Ovary (tissue), 9 donors: Measurements from ENCODE around the gene DDHD1. TPM values are rescaled to one million over a fixed set of nuclear protein-coding genes. Genes with fewer than 3 reads are reported as not detected.
A peak's percentile ranks its signal among the peaks of the same experiment; 100 is the strongest.

ENCODE experiments used
- DNase-seq, 5 donors: peaks; one replicate each; pipeline ENCODE4 v3.0.0-alpha.2; 2019 to 2020
- H3K27ac ChIP-seq, 2 donors: fragments of 200-600 bp; one replicate each; pipeline versions ENCODE4 v1.5.1 to v1.8.0; 2019 to 2022
- H3K27me3 ChIP-seq: fragments of 200-600 bp; one replicate; pipeline ENCODE4 v1.8.0; 2022
- H3K36me3 ChIP-seq: fragments of 200-600 bp; sonication (generic); one replicate; pipeline ENCODE4 v1.5.1; 2019
- H3K4me1 ChIP-seq: one replicate; pipeline ENCODE4 v1.8.1; 2013; ENCODE audit warnings: mild to moderate bottlenecking, moderate library complexity; ENCODE audit not compliant: insufficient read depth
- H3K4me3 ChIP-seq: fragments of 200-600 bp; sonication (generic); one replicate; pipeline ENCODE4 v1.5.1; 2017
- H3K9me3 ChIP-seq, 2 donors: fragments of 200-600 bp in 1 of 2; sonication (generic) in 1 of 2; one replicate each; pipeline versions ENCODE4 v1.5.1 to v1.8.1; 2013 to 2019; ENCODE audit warnings: mild to moderate bottlenecking in 1 of 2, moderate library complexity in 1 of 2
- CTCF ChIP-seq, 3 donors: fragments of 450-650 bp in 2 of 3; fragments of 200-600 bp in 1 of 3; IDR thresholded peaks; one replicate each; pipeline versions ENCODE4 v1.5.1 to v1.8.0; 2016 to 2022; ENCODE audit warnings: antibody characterized with exemption in 3 of 3, mild to moderate bottlenecking in 1 of 3
- EP300 ChIP-seq: sonication (generic); formaldehyde crosslinking; IDR thresholded peaks from one replicate; pipeline ENCODE4 v1.6.1; 2017; ENCODE audit warnings: antibody characterized with exemption
- POLR2A ChIP-seq: fragments of 450-650 bp; IDR thresholded peaks from one replicate; pipeline ENCODE4 v1.6.1; 2017; ENCODE audit warnings: antibody characterized with exemption, mild to moderate bottlenecking, moderate library complexity
- WGBS, 3 donors: extraction: QIAGEN DNeasy Blood & Tissue Kit in 1 of 3; methylation state at CpG; one replicate each; pipeline versions ENCODE4 v1.1.5 to v1.1.7; 2013 to 2017; 5-methylcytosine and 5-hydroxymethylcytosine counted together
- intact Hi-C, 4 donors: fragments of 100-400 bp; cut with DNase I; formaldehyde crosslinking; loops; one replicate each; pipeline versions ENCODE4 v1.11.0 to v1.15.1; 2022 to 2023
- polyA plus RNA-seq, 2 donors: library from polyadenylated mRNA; stranded (reverse); fragments of 200-250 nt in 1 of 2; fragments of 350-450 nt in 1 of 2; fragmentation: Illumina TruSeq in 1 of 2; extraction: RNeasy Lipid Tissue Mini Kit (QIAGEN cat#74804) in 1 of 2; gene quantifications; one replicate each; pipeline ENCODE4 v1.2.3, GENCODE V29; 2013 to 2014
- total RNA-seq, 7 donors: library from RNA; depleted of rRNA in 2 of 7; stranded (reverse); fragments of >200 nt in 2 of 7; fragmentation: NEBNext Ultra II Directional in 3 of 7; extraction: Animal tissue kit (Norgen Biotek cat#: 25700) in 3 of 7; gene quantifications; one replicate each; pipeline versions ENCODE4 v1.1.0 to v1.2.4, GENCODE V29; 2016 to 2023
- donor health status: DM: no; HTN: no; CAD: no; lungs with moderate emphysema.
- donor health status: DM: no; HTN: no; CAD: no.
- donor health status: Bipolar disorder and iron deficiency.
- donor health status: DM: yes; HTN: yes; CAD: no.
- donor health status: DM: no; HTN: no; CAD: no.
- donor health status: DM: yes; HTN: yes; CAD: no.

Gene DDHD1
- total and polyA plus RNA-seq, 9 donors = 4.6 to 21.9 (median 18.8) TPM

- TF ChIP-seq POLR2A (no peak), CTCF (IDR thresholded peaks at IDR 0.05) (no peak), EP300 (no peak)
- H3K9me3 ChIP-seq = no peaks in the 10 kb centered on the region
- H3K36me3 ChIP-seq = no peaks in the 10 kb centered on the region
- H3K27me3 ChIP-seq = no peaks in the 10 kb centered on the region
- H3K27ac ChIP-seq = no peak overlapping the region
- DNase-seq = no peak
- H3K4me1 ChIP-seq = peaks cover 4% of the 10 kb centered on the region
- H3K4me3 ChIP-seq = no peak overlapping the region
- 87 to 96% (median 93%) methylated on average over 2 of the region's 2 CpGs for WGBS, 3 donors
- intact Hi-C loops = no loop called here
Observed at GRCh38 chr14:53128303-53129028, 24.7 kb downstream of the DDHD1 start.

DNA sequence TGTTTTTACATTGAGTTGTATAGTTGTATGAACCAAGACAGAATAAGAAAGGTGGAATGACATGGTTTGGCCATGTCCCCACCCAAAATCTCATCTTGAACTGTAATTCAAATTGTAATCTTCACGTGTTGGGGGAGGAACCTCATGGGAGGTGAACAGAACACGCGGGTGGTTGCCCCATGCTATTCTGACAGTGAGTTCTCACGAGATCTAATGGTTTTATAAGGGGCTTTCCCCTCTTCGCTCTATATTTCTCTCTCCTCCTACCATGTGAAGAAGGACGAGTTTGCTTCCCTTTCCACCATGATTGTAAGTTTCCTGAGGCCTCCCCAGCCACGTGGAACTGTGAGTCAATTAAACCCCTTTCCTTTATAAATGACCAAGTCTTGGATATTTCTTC is 25.3 kb downstream of the DDHD1 start:
- no peak for TF ChIP-seq CTCF (IDR thresholded peaks at IDR 0.05)
- TF ChIP-seq POLR2A = no peak
- TF ChIP-seq EP300 = no peak
- intact Hi-C loops = no loop called here
- Histone ChIP-seq H3K9me3 (no peaks in the 10 kb centered on the region), H3K27me3 (no peaks in the 10 kb centered on the region), H3K4me3 (no peak overlapping the region), H3K4me1 (peaks cover 4% of the 10 kb centered on the region), H3K36me3 (no peaks in the 10 kb centered on the region), H3K27ac (peak overlapping the region in 1 of 2 donors; percentile 28)
- no peak for DNase-seq
- WGBS, 3 donors = 93 to 94% (median 94%) methylated on average over 7 of the region's 7 CpGs

DNA sequence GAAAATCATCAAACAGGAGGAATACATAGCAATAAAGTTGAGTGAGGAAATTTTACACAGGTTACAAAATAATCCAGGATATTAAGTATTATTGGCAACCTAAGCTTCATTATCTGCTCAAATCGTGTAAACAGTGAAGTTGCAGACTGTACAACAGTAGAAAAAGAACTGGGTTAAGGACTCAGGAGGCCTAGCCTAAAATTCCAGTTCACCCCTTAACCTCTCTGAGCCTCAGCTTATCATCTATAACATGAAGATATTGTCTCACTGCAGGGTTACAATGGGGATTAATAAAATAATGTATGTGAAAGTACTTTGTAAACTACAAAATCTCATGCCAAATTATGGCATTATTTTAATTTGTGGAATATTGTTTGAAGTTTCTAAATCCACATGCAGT is 26.0 kb downstream of the DDHD1 start:
- DNase-seq = no peak
- Histone ChIP-seq H3K9me3 (no peaks in the 10 kb centered on the region), H3K4me1 (peaks cover 4% of the 10 kb centered on the region), H3K4me3 (no peak overlapping the region), H3K27ac (peak overlapping the region in 1 of 2 donors; percentile 28), H3K27me3 (no peaks in the 10 kb centered on the region), H3K36me3 (no peaks in the 10 kb centered on the region)
- intact Hi-C loops = no loop called here
- 0 to 15% (median 3%) methylated on average over 1 of the region's 1 CpG for WGBS, 3 donors
- TF ChIP-seq CTCF (IDR thresholded peaks at IDR 0.05) (no peak), EP300 (no peak), POLR2A (no peak)

DNA sequence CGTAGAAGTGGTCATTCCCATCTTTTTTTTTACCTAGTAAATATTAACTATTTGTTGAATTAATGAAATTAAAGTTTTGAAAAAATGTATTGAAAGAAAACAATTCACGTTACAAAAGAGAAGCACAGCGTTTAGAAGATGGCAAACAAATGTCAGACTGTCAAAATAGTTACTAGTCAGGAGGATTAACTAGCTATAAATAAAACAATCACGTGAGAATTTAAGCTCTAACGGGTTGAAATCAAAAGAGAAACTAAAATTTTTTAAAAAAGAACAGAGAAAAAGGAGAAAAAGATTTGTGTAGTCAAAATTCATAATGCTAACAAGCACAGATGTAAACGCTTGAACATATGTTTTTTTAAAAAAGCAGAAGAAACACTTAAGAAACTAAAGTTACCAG is 26.4 kb downstream of the DDHD1 start:
- DNase-seq = no peak
- Histone ChIP-seq H3K4me1 (peaks cover 4% of the 10 kb centered on the region), H3K27ac (peak overlapping the region in 1 of 2 donors; percentile 28), H3K9me3 (no peaks in the 10 kb centered on the region), H3K36me3 (no peaks in the 10 kb centered on the region), H3K27me3 (no peaks in the 10 kb centered on the region), H3K4me3 (peak overlapping the region; percentile 11)
- TF ChIP-seq CTCF (IDR thresholded peaks at IDR 0.05) (no peak), EP300 (no peak), POLR2A (no peak)
- intact Hi-C loops = no loop called here
- 4 to 12% (median 5%) methylated on average over 6 of the region's 6 CpGs for WGBS, 3 donors
